ENCODE data around the gene ZMIZ2.
"Not testable (repeated sequence)": the region's sequence is repeated elsewhere in the genome, so short reads cannot be mapped to it uniquely, and the experiment has no call there.

The ZMIZ2 gene

DNA sequence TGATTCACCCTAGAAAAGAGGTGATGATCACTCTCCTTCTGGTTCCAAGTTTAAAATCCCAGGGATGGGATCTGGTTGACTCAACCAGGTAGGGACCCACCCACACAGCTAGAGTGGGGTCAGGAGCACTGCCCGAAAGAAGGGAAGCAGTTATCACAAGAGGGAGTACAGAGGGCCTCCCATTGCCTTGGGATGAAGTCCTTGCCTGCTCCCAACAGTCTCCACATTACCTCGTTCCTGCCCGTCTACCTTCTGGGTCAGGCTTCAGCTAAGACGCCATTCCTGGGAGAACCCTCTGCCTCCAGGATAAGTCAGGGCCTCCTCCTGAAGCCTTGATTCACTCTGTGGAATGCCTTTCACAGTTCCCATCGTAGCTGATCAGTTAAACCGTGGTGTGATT, 23.8 kb downstream of the ZMIZ2 start:
- Histone ChIP-seq H3K9me3 (ENCODE audit: severe bottlenecking) (no peaks in the 10 kb centered on the region), H3K27me3 (ENCODE audit: insufficient read depth, poor library complexity, severe bottlenecking) (no peaks in the 10 kb centered on the region), H3K27ac (ENCODE audit: poor library complexity, severe bottlenecking) (no peak overlapping the region), H3K4me1 (ENCODE audit: insufficient read depth, poor library complexity, severe bottlenecking) (no peaks in the 10 kb centered on the region), H3K36me3 (ENCODE audit: low read depth) (no peaks in the 10 kb centered on the region), H3K4me3 (ENCODE audit: severe bottlenecking) (no peak overlapping the region)
- TF ChIP-seq, protein P1, sequence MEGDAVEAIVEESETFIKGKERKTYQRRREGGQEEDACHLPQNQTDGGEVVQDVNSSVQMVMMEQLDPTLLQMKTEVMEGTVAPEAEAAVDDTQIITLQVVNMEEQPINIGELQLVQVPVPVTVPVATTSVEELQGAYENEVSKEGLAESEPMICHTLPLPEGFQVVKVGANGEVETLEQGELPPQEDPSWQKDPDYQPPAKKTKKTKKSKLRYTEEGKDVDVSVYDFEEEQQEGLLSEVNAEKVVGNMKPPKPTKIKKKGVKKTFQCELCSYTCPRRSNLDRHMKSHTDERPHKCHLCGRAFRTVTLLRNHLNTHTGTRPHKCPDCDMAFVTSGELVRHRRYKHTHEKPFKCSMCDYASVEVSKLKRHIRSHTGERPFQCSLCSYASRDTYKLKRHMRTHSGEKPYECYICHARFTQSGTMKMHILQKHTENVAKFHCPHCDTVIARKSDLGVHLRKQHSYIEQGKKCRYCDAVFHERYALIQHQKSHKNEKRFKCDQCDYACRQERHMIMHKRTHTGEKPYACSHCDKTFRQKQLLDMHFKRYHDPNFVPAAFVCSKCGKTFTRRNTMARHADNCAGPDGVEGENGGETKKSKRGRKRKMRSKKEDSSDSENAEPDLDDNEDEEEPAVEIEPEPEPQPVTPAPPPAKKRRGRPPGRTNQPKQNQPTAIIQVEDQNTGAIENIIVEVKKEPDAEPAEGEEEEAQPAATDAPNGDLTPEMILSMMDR (IDR thresholded peaks at IDR 0.05; ENCODE audit: poor library complexity, severe bottlenecking), result no peak
- DNase-seq (ENCODE audit: low spot score) (no peak), ATAC-seq (ENCODE audit: low read depth) (no peak)

DNA sequence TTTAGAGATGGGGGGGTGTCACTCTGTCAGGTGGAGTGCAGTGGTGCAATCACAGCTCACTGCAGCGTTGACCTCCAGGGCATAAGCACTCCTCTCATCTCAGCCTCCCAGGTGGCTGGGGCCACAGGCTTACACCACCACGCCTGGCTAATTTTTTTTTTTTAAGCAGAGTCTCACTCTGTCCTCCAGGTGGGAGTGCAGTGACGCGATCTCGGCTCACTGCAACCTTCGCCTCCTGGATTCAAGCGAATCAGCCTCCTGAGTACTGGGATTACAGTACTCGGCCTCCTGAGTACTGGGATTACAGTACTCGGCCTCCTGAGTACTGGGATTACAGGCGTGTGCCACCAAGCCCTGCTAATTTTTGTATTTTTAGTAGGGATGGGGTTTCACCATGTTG, 24.2 kb downstream of the ZMIZ2 start:
- DNase-seq (ENCODE audit: low spot score) (no peak), ATAC-seq (ENCODE audit: low read depth) (no peak)
- Histone ChIP-seq H3K27me3 (ENCODE audit: insufficient read depth, poor library complexity, severe bottlenecking) (no peaks in the 10 kb centered on the region), H3K9me3 (ENCODE audit: severe bottlenecking) (no peaks in the 10 kb centered on the region), H3K27ac (ENCODE audit: poor library complexity, severe bottlenecking) (no peak overlapping the region), H3K36me3 (ENCODE audit: low read depth) (no peaks in the 10 kb centered on the region), H3K4me3 (ENCODE audit: severe bottlenecking) (no peak overlapping the region), H3K4me1 (ENCODE audit: insufficient read depth, poor library complexity, severe bottlenecking) (no peaks in the 10 kb centered on the region)
- TF ChIP-seq, protein P1 (IDR thresholded peaks at IDR 0.05; ENCODE audit: poor library complexity, severe bottlenecking), result no peak

DNA sequence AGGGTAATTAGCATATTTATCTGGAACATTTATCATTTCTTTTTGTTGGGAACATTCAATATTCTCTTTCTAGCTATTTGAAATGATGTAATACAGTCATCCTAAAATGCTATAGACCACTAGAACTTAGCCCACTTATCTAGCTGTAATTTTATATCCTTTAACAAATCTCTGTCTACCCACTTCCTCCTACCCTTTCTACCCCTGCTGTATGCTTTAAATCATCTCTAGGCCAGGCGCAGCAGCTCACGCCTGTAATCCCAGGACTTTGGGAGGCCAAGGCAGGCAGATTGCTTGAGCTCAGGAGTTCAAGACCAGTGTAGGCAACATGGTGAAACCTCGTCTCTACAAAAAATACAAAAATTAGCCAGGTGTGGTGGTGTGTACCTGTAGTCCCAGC, 25.8 kb downstream of the ZMIZ2 start:
- H3K27ac ChIP-seq (ENCODE audit: poor library complexity, severe bottlenecking); H3K4me3 ChIP-seq (ENCODE audit: severe bottlenecking); H3K9me3 ChIP-seq (ENCODE audit: severe bottlenecking); H3K4me1 ChIP-seq (ENCODE audit: insufficient read depth, poor library complexity, severe bottlenecking); H3K36me3 ChIP-seq (ENCODE audit: low read depth); DNase-seq (ENCODE audit: low spot score); ATAC-seq (ENCODE audit: low read depth); H3K27me3 ChIP-seq (ENCODE audit: insufficient read depth, poor library complexity, severe bottlenecking): not testable (repeated sequence)

DNA sequence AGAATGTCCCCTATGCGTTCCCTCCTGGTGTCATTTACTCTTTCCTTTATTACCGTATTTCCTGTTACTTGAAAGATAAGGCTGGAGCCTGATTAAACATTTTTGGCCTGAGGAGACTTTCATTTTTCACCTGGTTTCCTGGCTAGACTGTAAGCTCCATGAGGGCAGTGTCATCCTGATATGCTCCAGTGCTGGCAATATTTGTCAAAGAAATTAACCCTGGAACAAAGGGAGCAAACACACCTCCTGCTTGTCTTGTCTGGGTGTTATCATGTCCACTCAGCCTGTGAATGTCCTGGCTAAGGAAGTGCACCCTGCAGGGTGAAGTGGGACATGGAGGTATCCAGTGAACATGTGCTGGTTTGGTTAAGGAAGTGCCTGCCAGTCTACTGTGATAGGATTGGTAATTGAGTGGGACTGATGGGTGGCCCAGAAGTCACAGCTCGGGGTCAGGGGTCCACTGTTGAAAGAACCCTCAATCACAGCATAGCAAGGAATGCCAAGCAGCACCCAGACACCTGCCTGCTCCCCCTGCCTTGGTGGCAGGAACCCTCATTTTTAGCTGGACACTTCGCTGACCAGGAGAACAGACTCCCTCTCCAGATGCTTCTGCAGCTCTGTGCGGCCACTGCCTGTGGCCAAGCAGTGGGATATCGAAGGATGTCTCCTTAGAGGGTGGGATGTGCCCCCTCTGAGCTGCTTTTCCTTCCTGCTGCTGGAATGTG, 26.9 kb downstream of the ZMIZ2 start:
- H3K4me1 ChIP-seq (ENCODE audit: insufficient read depth, poor library complexity, severe bottlenecking), result no peaks in the 10 kb centered on the region
- TF ChIP-seq, protein P1 (IDR thresholded peaks at IDR 0.05; ENCODE audit: poor library complexity, severe bottlenecking), result no peak
- H3K27me3 ChIP-seq (ENCODE audit: insufficient read depth, poor library complexity, severe bottlenecking), result no peaks in the 10 kb centered on the region
- H3K4me3 ChIP-seq (ENCODE audit: severe bottlenecking), result no peak overlapping the region
- no peaks in the 10 kb centered on the region for H3K36me3 ChIP-seq (ENCODE audit: low read depth)
- ATAC-seq (ENCODE audit: low read depth) (no peak), DNase-seq (ENCODE audit: low spot score) (no peak)
- no peaks in the 10 kb centered on the region for H3K9me3 ChIP-seq (ENCODE audit: severe bottlenecking)
- H3K27ac ChIP-seq (ENCODE audit: poor library complexity, severe bottlenecking), result no peak overlapping the region

DNA sequence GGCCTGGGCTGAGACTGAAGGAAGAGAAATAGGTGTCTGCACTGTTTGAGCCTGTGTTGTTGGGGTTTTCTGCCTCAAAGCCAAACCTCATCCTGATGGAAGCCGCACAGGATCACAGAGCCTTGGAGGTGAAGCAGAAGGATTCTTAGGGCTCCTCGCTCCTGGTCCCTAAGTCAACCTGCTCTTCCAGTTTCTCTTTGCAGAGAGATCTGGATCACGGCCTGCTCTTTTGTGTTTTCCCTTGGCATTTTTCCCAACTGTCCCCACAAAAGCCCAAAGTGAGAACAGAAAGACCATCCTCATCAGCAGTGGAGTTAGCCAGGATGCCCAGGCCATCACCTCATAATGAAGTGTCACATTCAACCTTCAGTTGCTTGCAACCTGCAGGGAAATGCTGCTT, 27.6 kb downstream of the ZMIZ2 start:
- DNase-seq (ENCODE audit: low spot score) (no peak), ATAC-seq (ENCODE audit: low read depth) (no peak)
- Histone ChIP-seq H3K36me3 (ENCODE audit: low read depth) (no peaks in the 10 kb centered on the region), H3K9me3 (ENCODE audit: severe bottlenecking) (no peaks in the 10 kb centered on the region), H3K4me3 (ENCODE audit: severe bottlenecking) (no peak overlapping the region), H3K4me1 (ENCODE audit: insufficient read depth, poor library complexity, severe bottlenecking) (no peaks in the 10 kb centered on the region), H3K27ac (ENCODE audit: poor library complexity, severe bottlenecking) (no peak overlapping the region), H3K27me3 (ENCODE audit: insufficient read depth, poor library complexity, severe bottlenecking) (no peaks in the 10 kb centered on the region)
- TF ChIP-seq, protein P1 (IDR thresholded peaks at IDR 0.05; ENCODE audit: poor library complexity, severe bottlenecking), result no peak

Data from RWPE2 (cell line).